Muscle layer of duodenum (tissue), 2 donors: ENCODE data around the gene RCCD1.

ENCODE experiments used
- H3K27ac ChIP-seq: one replicate; pipeline ENCODE4 v1.7.0; 2013; ENCODE audit warnings: mild to moderate bottlenecking, low read length
- H3K27me3 ChIP-seq: one replicate; pipeline ENCODE4 v1.7.0; 2013; ENCODE audit warnings: low read depth, mild to moderate bottlenecking, control low read depth, low read length
- H3K36me3 ChIP-seq, 2 donors: one replicate each; pipeline ENCODE4 v1.7.0; 2013; ENCODE audit warnings: low read length in 2 of 2, control low read depth in 1 of 2, mild to moderate bottlenecking in 1 of 2; ENCODE audit not compliant: insufficient read depth in 2 of 2, control insufficient read depth in 1 of 2
- H3K4me1 ChIP-seq, 2 donors: one replicate each; pipeline ENCODE4 v1.7.0; 2013; ENCODE audit warnings: low read length in 2 of 2, mild to moderate bottlenecking in 2 of 2, control low read depth in 1 of 2, moderate library complexity in 1 of 2; ENCODE audit not compliant: insufficient read depth in 2 of 2, control insufficient read depth in 1 of 2
- H3K4me3 ChIP-seq, 2 donors: one replicate each; pipeline ENCODE4 v1.7.0; 2013; ENCODE audit warnings: low read length in 2 of 2, low read depth in 1 of 2, mild to moderate bottlenecking in 1 of 2
- H3K9me3 ChIP-seq, 2 donors: one replicate each; pipeline ENCODE4 v1.7.0; 2013; ENCODE audit warnings: low read length in 2 of 2, control low read depth in 1 of 2, mild to moderate bottlenecking in 1 of 2; ENCODE audit not compliant: control insufficient read depth in 1 of 2
- donor health status: healthy.

The RCCD1 gene

DNA sequence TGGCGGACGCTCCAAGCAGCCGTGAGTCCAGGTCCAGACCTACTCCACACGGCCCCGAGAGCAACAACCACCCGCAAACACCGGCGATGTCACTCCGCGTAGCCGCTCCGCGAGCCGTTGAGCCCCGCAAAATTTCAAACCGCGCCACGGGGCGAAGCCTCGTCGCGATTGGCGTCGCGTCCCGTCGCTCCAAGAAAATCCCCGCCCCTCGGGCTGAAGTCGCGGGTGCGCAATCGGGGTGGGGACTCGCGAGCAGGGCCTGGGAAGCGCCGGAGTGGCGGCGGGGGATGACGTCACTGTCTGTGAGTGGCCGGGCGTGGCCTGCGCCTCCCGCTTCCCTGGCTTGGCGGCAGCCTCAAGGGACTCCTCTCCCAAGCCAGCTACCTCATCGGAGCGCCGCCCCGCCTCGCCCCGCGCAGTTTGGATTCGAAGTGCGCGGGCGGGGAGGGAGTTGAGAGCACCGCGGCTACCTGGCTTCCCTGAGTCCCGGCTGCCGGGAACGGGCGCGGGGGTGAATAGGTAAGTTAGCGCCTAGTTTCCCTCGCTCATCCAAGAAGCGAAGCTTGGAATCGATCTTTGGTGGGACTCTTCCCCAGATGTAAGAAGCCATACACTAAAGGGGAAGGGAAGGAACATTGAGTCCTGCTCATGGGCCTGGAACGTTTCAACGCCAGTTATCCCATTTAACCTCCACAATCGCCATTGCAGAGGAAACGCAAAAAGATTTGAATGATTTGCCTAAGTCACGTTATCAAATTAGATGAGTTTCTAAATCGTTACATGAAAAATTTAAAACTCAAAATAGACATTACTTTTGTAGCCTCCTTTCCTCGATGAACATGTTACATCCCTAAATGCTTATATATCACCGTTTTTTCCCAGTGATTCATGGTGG lies 40.0 kb downstream of the RCCD1 start, which contains the start of gene PRC1:
Gene PRC1, minus strand, starts transcription at position 119 of the 895 bp plus-strand sequence. Its CDS starts 118 bp downstream, at position 1.
- Histone ChIP-seq H3K27me3 (no peaks in the 10 kb centered on the region), H3K4me1 (peaks cover 0 to 3% of the 10 kb centered on the region in 2 donors), H3K9me3 (no peaks in the 10 kb centered on the region), H3K4me3 (peak within 1 kb of the TSS; percentile 88 to 92), H3K27ac (peak within 1 kb of the TSS; percentile 85), H3K36me3 (peaks cover 11 to 19% of the 10 kb centered on the region in 2 donors)

DNA sequence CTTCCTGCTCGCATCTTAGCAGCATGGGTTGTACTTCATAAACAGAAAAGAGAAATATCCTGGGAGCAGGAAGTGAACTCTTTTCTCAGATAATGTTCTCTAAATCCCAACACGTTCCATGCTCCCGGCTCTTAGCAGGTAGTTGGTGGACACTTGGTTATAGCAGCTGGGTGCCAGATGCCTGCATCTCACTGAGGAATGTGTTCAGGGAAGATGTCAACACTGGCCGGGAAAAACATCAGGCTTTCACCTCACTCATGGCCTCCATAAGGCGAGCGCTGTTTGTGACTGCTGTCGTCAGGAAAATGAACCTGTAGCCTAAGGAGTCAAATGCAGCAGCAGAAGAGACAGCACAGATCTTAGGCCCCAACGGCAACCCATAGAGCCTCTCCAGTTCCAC lies 44.1 kb downstream of the RCCD1 start:
- Histone ChIP-seq H3K4me1 (no peaks in the 10 kb centered on the region), H3K9me3 (no peaks in the 10 kb centered on the region), H3K27me3 (no peaks in the 10 kb centered on the region), H3K27ac (no peak overlapping the region), H3K36me3 (peaks cover 29 to 52% of the 10 kb centered on the region in 2 donors), H3K4me3 (no peak overlapping the region)

DNA sequence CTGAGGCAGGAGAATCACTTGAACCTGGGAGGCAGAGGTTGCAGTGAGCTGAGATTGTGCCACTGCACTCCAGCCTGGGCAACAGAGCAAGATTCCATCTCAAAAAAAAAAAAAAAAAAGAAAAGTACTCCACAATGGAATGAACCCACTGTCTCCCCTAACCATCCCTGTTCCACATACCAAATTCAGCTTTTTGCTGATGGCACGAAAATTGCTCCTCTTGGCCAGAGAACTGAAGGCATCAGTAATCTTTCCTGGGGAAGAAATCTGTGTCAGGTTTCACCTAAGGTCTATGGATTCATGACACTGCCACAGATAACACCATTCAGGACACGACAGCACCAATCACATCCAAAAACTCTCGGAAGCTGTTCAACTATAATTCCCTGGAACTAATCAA lies 46.5 kb downstream of the RCCD1 start:
- H3K36me3 ChIP-seq, result peaks cover 46 to 72% of the 10 kb centered on the region in 2 donors
- no peaks in the 10 kb centered on the region for H3K4me1 ChIP-seq
- no peak overlapping the region for H3K4me3 ChIP-seq
- no peaks in the 10 kb centered on the region for H3K27me3 ChIP-seq
- H3K9me3 ChIP-seq, result no peaks in the 10 kb centered on the region
- no peak overlapping the region for H3K27ac ChIP-seq

DNA sequence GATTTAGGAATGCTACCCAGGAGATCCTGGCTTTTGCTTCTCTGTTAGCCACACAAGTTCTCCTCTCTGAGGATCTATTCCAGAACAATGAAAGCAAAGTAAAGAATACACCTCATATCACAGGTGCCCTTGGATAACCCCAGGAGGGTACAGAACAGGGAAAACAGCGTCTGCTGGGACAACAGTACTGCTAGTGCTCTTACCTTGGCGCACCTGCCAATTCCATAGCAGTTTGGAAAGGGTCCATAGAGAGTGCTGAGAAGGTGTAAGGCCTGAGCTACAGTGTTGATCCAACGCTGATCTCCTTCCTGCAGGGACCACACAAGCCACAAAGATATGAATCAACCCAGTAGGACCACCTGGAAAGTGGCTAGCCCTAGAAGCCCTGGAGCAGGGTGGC lies 52.6 kb downstream of the RCCD1 start:
- no peaks in the 10 kb centered on the region for H3K4me1 ChIP-seq
- no peak overlapping the region for H3K4me3 ChIP-seq
- no peak overlapping the region for H3K27ac ChIP-seq
- no peaks in the 10 kb centered on the region for H3K9me3 ChIP-seq
- H3K36me3 ChIP-seq, result peaks cover 47 to 81% of the 10 kb centered on the region in 2 donors
- no peaks in the 10 kb centered on the region for H3K27me3 ChIP-seq
